Measurements from ENCODE around the gene TOX4. TPM values are rescaled to one million over a fixed set of nuclear protein-coding genes. Genes with fewer than 3 reads are reported as not detected.

Gene TOX4
- total RNA-seq, result 100 to 1,000 TPM in 2 of 10 donors, 10 to 100 TPM in 8; 74.4 to 104 (median 94.3) TPM
- polyA plus RNA-seq, result 10 to 100 TPM; 14.9 to 33.0 TPM
- long read RNA-seq, donor 1, full-length matches to known transcripts, result 9 of 57 reads
- long read RNA-seq, donor 1, partial matches to known transcripts, result 34 of 57 reads
- long read RNA-seq, donor 1, other reads (novel, unspliced or antisense), result 14 of 57 reads
- long read RNA-seq, donor 2, full-length matches to known transcripts, result 5 of 33 reads
- long read RNA-seq, donor 2, partial matches to known transcripts, result 18 of 33 reads
- long read RNA-seq, donor 2, other reads (novel, unspliced or antisense), result 10 of 33 reads
- long read RNA-seq, donor 3, full-length matches to known transcripts, result 18 of 74 reads
- long read RNA-seq, donor 3, partial matches to known transcripts, result 49 of 74 reads
- long read RNA-seq, donor 3, other reads (novel, unspliced or antisense), result 7 of 74 reads

DNA sequence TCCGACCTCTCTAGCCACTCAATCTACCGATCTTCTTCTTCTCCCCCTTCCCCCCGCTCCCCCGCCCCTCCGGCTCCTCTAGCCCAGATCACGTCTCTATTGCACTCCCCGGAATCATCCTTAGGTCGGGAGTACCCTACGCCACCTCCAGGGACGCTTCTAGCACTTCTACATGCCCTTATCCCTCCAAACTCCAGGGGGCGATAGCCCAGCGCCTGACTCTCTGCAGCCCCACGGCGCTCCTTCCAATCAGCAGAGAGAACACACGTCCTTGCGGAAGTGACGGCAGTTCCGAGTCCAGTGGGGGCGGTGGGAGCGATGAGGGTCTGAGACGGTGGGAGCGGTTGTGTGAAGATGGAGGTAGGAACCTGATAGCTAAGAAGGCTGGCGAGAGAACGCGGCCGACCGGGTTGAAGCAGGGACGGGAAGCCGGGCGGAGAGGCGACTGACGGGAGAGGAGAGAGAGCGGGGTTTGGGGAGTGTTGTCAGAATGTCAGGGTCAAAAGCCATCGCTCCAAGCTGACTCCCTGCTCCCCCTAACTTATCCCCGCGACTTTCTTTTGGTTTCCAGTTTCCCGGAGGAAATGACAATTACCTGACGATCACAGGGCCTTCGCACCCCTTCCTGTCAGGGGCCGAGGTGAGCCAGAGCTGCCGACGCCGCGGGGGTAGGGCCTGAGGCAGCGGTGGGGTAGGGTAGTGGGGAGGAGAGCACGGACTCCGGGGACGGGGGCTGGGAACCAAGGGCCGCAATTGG lies at the start of gene TOX4, which contains the start of gene RAB2B:
TOX4 (plus strand) TSS at position 271 of the 757 bp plus-strand sequence; CDS start at position 355, 84 bp downstream.
RAB2B (minus strand) TSS at position 35 of the 757 bp plus-strand sequence. CDS start 87 bp downstream, outside the sequence.
- TF ChIP-seq, protein P1, sequence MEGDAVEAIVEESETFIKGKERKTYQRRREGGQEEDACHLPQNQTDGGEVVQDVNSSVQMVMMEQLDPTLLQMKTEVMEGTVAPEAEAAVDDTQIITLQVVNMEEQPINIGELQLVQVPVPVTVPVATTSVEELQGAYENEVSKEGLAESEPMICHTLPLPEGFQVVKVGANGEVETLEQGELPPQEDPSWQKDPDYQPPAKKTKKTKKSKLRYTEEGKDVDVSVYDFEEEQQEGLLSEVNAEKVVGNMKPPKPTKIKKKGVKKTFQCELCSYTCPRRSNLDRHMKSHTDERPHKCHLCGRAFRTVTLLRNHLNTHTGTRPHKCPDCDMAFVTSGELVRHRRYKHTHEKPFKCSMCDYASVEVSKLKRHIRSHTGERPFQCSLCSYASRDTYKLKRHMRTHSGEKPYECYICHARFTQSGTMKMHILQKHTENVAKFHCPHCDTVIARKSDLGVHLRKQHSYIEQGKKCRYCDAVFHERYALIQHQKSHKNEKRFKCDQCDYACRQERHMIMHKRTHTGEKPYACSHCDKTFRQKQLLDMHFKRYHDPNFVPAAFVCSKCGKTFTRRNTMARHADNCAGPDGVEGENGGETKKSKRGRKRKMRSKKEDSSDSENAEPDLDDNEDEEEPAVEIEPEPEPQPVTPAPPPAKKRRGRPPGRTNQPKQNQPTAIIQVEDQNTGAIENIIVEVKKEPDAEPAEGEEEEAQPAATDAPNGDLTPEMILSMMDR (IDR thresholded peaks at IDR 0.05), result peak; percentile 84 to 99 (median 95)
- Histone ChIP-seq H3K9me3 (no peaks in the 10 kb centered on the region), H3K4me3 (peak within 1 kb of the TSS; percentile 68 to 95 (median 83)), H3K27ac (peak within 1 kb of the TSS; percentile 59 to 96 (median 86)), H3K4me1 (peaks cover 5 to 26% (median 24%) of the 10 kb centered on the region in 9 donors), H3K36me3 (peaks cover 0 to 59% (median 6%) of the 10 kb centered on the region in 9 donors), H3K27me3 (no peaks in the 10 kb centered on the region)
- ATAC-seq (peak; percentile 99 to 100 (median 99)), DNase-seq (peak; percentile 90 to 97)
- intact Hi-C loops (cut with DNase I), result loop anchor here in 6 of 10 donors (1.0 to 5.0 kb wide), 7 partner anchors 20 to 40 kb away; partner anchors contain the start of genes CHD8 (in 6 of the 6) and METTL3 (in 3 of the 6)
- 0 to 1% methylated on average over 49 of the region's 49 CpGs for WGBS, 2 donors

GRCh38 chr14:21428930-21429329 lies 48.1 kb upstream of the TOX4 start:
- TF ChIP-seq, protein P1 (IDR thresholded peaks at IDR 0.05), result no peak
- 64 to 67% methylated on average over 4 of the region's 4 CpGs for WGBS, 2 donors
- Histone ChIP-seq H3K27me3 (no peaks in the 10 kb centered on the region), H3K4me3 (no peak overlapping the region), H3K27ac (no peak overlapping the region), H3K9me3 (no peaks in the 10 kb centered on the region), H3K4me1 (peaks cover 0 to 14% (median 3%) of the 10 kb centered on the region in 9 donors), H3K36me3 (peaks cover 0 to 83% (median 58%) of the 10 kb centered on the region in 9 donors)
- ATAC-seq (peak in 6 of 8 donors; percentile 71 to 92 (median 84)), DNase-seq (peak; percentile 29 to 43)
- intact Hi-C loops (cut with DNase I), result no loop called here

- 98 to 100% methylated on average over 2 of the region's 2 CpGs for WGBS, 2 donors
- H3K36me3 ChIP-seq, result peaks cover 0 to 61% (median 37%) of the 10 kb centered on the region in 9 donors
- H3K4me3 ChIP-seq, result no peak overlapping the region
- no peaks in the 10 kb centered on the region for H3K9me3 ChIP-seq
- H3K27me3 ChIP-seq, result no peaks in the 10 kb centered on the region
- TF ChIP-seq, protein P1 (IDR thresholded peaks at IDR 0.05), result no peak
- no peak overlapping the region for H3K27ac ChIP-seq
- H3K4me1 ChIP-seq, result peaks cover 0 to 32% (median 16%) of the 10 kb centered on the region in 9 donors
- ATAC-seq (no peak), DNase-seq (no peak)
- intact Hi-C loops (cut with DNase I), result loop anchor here in 1 of 10 donors (5.0 kb wide), 1 partner anchor 44 kb away; no protein-coding TSS in a partner anchor
These were observed 45.9 kb upstream of the TOX4 start for GRCh38 chr14:21431126-21431525.
